Neural progenitor cell (in vitro differentiated cells): ENCODE data around the gene FUT3. TPM values are rescaled to one million over a fixed set of nuclear protein-coding genes. Genes with fewer than 3 reads are reported as not detected.

Experiments used
- DNase-seq: peaks from one replicate; pipeline ENCODE4 v3.0.0-alpha.2; 2016; ENCODE audit warnings: low spot score
- H2AFZ ChIP-seq: fragments of 200-600 bp; sonication (generic); replicated peaks from 2 replicates; pipeline ENCODE4 v1.6.1; 2016; ENCODE audit warnings: antibody characterized with exemption
- H3F3A ChIP-seq: fragments of 200-600 bp; sonication (generic); 2 replicates; pipeline ENCODE4 v1.6.1; 2016; ENCODE audit warnings: antibody characterized with exemption, low read depth
- H3K27ac ChIP-seq: fragments of 200-600 bp; sonication (generic); 2 replicates; pipeline ENCODE4 v1.5.1; 2016; ENCODE audit warnings: mild to moderate bottlenecking
- H3K27me3 ChIP-seq: fragments of 200-600 bp; sonication (generic); 2 replicates; pipeline ENCODE4 v1.6.1; 2016; ENCODE audit warnings: mild to moderate bottlenecking, moderate library complexity
- H3K36me3 ChIP-seq: fragments of 200-600 bp; sonication (generic); 2 replicates; pipeline ENCODE4 v1.5.1; 2016
- H3K4me1 ChIP-seq: fragments of 200-600 bp; sonication (generic); 2 replicates; pipeline ENCODE4 v1.6.1; 2016; ENCODE audit warnings: mixed run types
- H3K4me2 ChIP-seq: fragments of 200-600 bp; sonication (generic); 2 replicates; pipeline ENCODE4 v1.6.1; 2016
- H3K4me3 ChIP-seq: fragments of 200-600 bp; sonication (generic); 2 replicates; pipeline ENCODE4 v1.5.1; 2016
- H3K79me2 ChIP-seq: fragments of 200-600 bp; sonication (generic); 2 replicates; pipeline ENCODE4 v1.6.1; 2016; ENCODE audit warnings: low read depth
- H3K9ac ChIP-seq: fragments of 200-600 bp; sonication (generic); 2 replicates; pipeline ENCODE4 v1.6.1; 2016
- H3K9me3 ChIP-seq: fragments of 200-600 bp; sonication (generic); 2 replicates; pipeline ENCODE4 v1.5.1; 2016; ENCODE audit warnings: low read depth
- H4K20me1 ChIP-seq: fragments of 200-600 bp; sonication (generic); 2 replicates; pipeline ENCODE4 v1.6.1; 2016; ENCODE audit warnings: low read depth
- H3K27ac Mint-ChIP-seq: 3 replicates; pipeline ENCODE4 v1.8.0; 2021; ENCODE audit warnings: mixed read lengths
- H3K27me3 Mint-ChIP-seq: 2 replicates; pipeline ENCODE4 v1.8.0; 2022; ENCODE audit warnings: low read depth, mild to moderate bottlenecking, inconsistent platforms, moderate library complexity, mixed read lengths; ENCODE audit not compliant: insufficient read depth
- H3K36me3 Mint-ChIP-seq: 3 replicates; pipeline ENCODE4 v1.8.0; 2021; ENCODE audit warnings: mixed read lengths
- H3K4me1 Mint-ChIP-seq: 3 replicates; pipeline ENCODE4 v1.8.0; 2021; ENCODE audit warnings: mixed read lengths
- H3K4me3 Mint-ChIP-seq: 3 replicates; pipeline ENCODE4 v1.8.0; 2021; ENCODE audit warnings: mild to moderate bottlenecking, moderate library complexity, mixed read lengths
- H3K9me3 Mint-ChIP-seq: 3 replicates; pipeline ENCODE4 v1.8.0; 2020; ENCODE audit warnings: mixed read lengths
- CTCF ChIP-seq: fragments of 200-600 bp; sonication (generic); IDR thresholded peaks from 2 replicates; pipeline ENCODE4 v1.5.1; 2017; ENCODE audit warnings: antibody characterized with exemption, mild to moderate bottlenecking
- EZH2 ChIP-seq: fragments of 200-600 bp; sonication (generic); IDR thresholded peaks from 2 replicates; pipeline ENCODE4 v1.6.1; 2017; ENCODE audit warnings: antibody characterized with exemption, mild to moderate bottlenecking, moderate library complexity
- EZH2phosphoT487 ChIP-seq: fragments of 200-600 bp; sonication (generic); IDR thresholded peaks from 2 replicates; pipeline ENCODE4 v1.6.1; 2017; ENCODE audit warnings: antibody characterized with exemption
- total RNA-seq: library from RNA; depleted of rRNA; stranded (reverse); fragments of >200 nt; gene quantifications from 2 replicates; pipeline ENCODE4 v1.2.3, GENCODE V29; 2015; ENCODE audit warnings: low replicate concordance

Gene FUT3
- total RNA-seq, 1 donor from 2014 or later, result not detected

- Mint-ChIP-seq H3K27me3 (peaks cover 2% of the 10 kb centered on the region), H3K27ac (no peak overlapping the region)
- H3K4me2 ChIP-seq, result no peak overlapping the region
Observed at GRCh38 chr19:5814123-5814851, 37.0 kb downstream of the FUT3 start.

GRCh38 chr19:5811117-5811516 lies 40.1 kb downstream of the FUT3 start:
- H3K27me3 ChIP-seq, result no peaks in the 10 kb centered on the region
- H3K9me3 ChIP-seq, result no peaks in the 10 kb centered on the region
- no peak overlapping the region for H3K4me3 ChIP-seq
- no peak for DNase-seq
- TF ChIP-seq EZH2 (no peak), EZH2phosphoT487 (no peak), CTCF (no peak)
- H3F3A ChIP-seq, result peaks cover 2% of the 10 kb centered on the region
- no peak overlapping the region for H3K9ac ChIP-seq
- H3K79me2 ChIP-seq, result no peaks in the 10 kb centered on the region
- no peaks in the 10 kb centered on the region for H3K9me3 Mint-ChIP-seq
- H3K27ac Mint-ChIP-seq, result no peak overlapping the region
- H3K27me3 Mint-ChIP-seq, result peaks cover 5% of the 10 kb centered on the region
- no peak overlapping the region for H2AFZ ChIP-seq
- H3K4me3 Mint-ChIP-seq, result peak overlapping the region; percentile 55
- peaks cover 7% of the 10 kb centered on the region for H3K4me1 ChIP-seq
- no peaks in the 10 kb centered on the region for H3K36me3 ChIP-seq
- peaks cover 11% of the 10 kb centered on the region for H3K4me1 Mint-ChIP-seq
- no peak overlapping the region for H3K4me2 ChIP-seq
- no peak overlapping the region for H3K27ac ChIP-seq
- no peaks in the 10 kb centered on the region for H4K20me1 ChIP-seq
- H3K36me3 Mint-ChIP-seq, result no peaks in the 10 kb centered on the region

More at GRCh38 chr19:5814123-5814851, 37.0 kb downstream of the FUT3 start:
- no peak for DNase-seq
- Mint-ChIP-seq H3K36me3 (no peaks in the 10 kb centered on the region), H3K4me3 (no peak overlapping the region), H3K4me1 (peaks cover 2% of the 10 kb centered on the region), H3K9me3 (no peaks in the 10 kb centered on the region)
- Histone ChIP-seq H3K4me3 (no peak overlapping the region), H3K27me3 (no peaks in the 10 kb centered on the region), H3F3A (no peaks in the 10 kb centered on the region), H3K9ac (no peak overlapping the region), H2AFZ (no peak overlapping the region), H3K36me3 (no peaks in the 10 kb centered on the region), H3K27ac (no peak overlapping the region), H3K79me2 (no peaks in the 10 kb centered on the region), H3K4me1 (no peaks in the 10 kb centered on the region), H3K9me3 (no peaks in the 10 kb centered on the region), H4K20me1 (no peaks in the 10 kb centered on the region)
- no peak for TF ChIP-seq EZH2
- no peak for TF ChIP-seq EZH2phosphoT487

- Histone ChIP-seq H2AFZ (no peak overlapping the region), H3K9me3 (no peaks in the 10 kb centered on the region), H3K27me3 (peaks cover 12% of the 10 kb centered on the region), H3K4me1 (peaks cover 10% of the 10 kb centered on the region), H3K79me2 (no peaks in the 10 kb centered on the region), H3K4me2 (no peak overlapping the region), H3F3A (peaks cover 13% of the 10 kb centered on the region), H3K9ac (no peak overlapping the region), H4K20me1 (no peaks in the 10 kb centered on the region), H3K4me3 (no peak overlapping the region), H3K36me3 (no peaks in the 10 kb centered on the region), H3K27ac (no peak overlapping the region)
- Mint-ChIP-seq H3K36me3 (no peaks in the 10 kb centered on the region), H3K9me3 (no peaks in the 10 kb centered on the region), H3K27me3 (peaks cover 7% of the 10 kb centered on the region), H3K27ac (no peak overlapping the region), H3K4me3 (no peak overlapping the region), H3K4me1 (peaks cover 11% of the 10 kb centered on the region)
- no peak for DNase-seq
- TF ChIP-seq EZH2 (no peak), CTCF (no peak), EZH2phosphoT487 (no peak)
Observed at GRCh38 chr19:5809469-5809868, 41.8 kb downstream of the FUT3 start.

- Histone ChIP-seq H4K20me1 (no peaks in the 10 kb centered on the region), H3K4me2 (no peak overlapping the region), H3K36me3 (no peaks in the 10 kb centered on the region), H3K9ac (no peak overlapping the region), H3K27ac (no peak overlapping the region), H3K9me3 (no peaks in the 10 kb centered on the region), H3K4me3 (no peak overlapping the region), H3K27me3 (peaks cover 15% of the 10 kb centered on the region), H3K4me1 (peaks cover 10% of the 10 kb centered on the region), H2AFZ (no peak overlapping the region), H3F3A (peaks cover 15% of the 10 kb centered on the region), H3K79me2 (no peaks in the 10 kb centered on the region)
- H3K36me3 Mint-ChIP-seq, result no peaks in the 10 kb centered on the region
- H3K27me3 Mint-ChIP-seq, result peaks cover 7% of the 10 kb centered on the region
- TF ChIP-seq EZH2phosphoT487 (no peak), CTCF (no peak), EZH2 (no peak)
- H3K9me3 Mint-ChIP-seq, result no peaks in the 10 kb centered on the region
- DNase-seq, result no peak
- no peak overlapping the region for H3K27ac Mint-ChIP-seq
- no peak overlapping the region for H3K4me3 Mint-ChIP-seq
- peaks cover 14% of the 10 kb centered on the region for H3K4me1 Mint-ChIP-seq
Observed at GRCh38 chr19:5809053-5809452, 42.2 kb downstream of the FUT3 start.
